CD14-positive monocyte (primary cell): ENCODE data around the gene LTBP1. TPM values are rescaled to one million over a fixed set of nuclear protein-coding genes. Genes with fewer than 3 reads are reported as not detected.

Experiments
- DNase-seq, 3 donors: peaks; one replicate each; pipeline ENCODE4 v3.0.0-alpha.2; 2011 to 2022
- H2AFZ ChIP-seq: 2 replicates; pipeline ENCODE4 v1.6.0; 2012; ENCODE audit warnings: mild to moderate bottlenecking, low read depth, low read length, inconsistent platforms; ENCODE audit not compliant: insufficient read depth, poor library complexity, severe bottlenecking
- H3K27ac ChIP-seq, 2 donors: 1 replicate in 1 of 2; 2 replicates in 1 of 2; pipeline ENCODE4 v1.5.1; 2012 to 2013; ENCODE audit warnings: low read length in 2 of 2, control low read depth in 1 of 2, inconsistent platforms in 1 of 2, low read depth in 1 of 2, mild to moderate bottlenecking in 1 of 2
- H3K27me3 ChIP-seq, 2 donors: one replicate each; pipeline versions ENCODE4 v1.6.0 to v1.6.1; 2011 to 2013; ENCODE audit warnings: low read length in 2 of 2; ENCODE audit not compliant: control insufficient read depth in 2 of 2, insufficient read depth in 2 of 2
- H3K36me3 ChIP-seq, 2 donors: replicated peaks in 1 of 2; 1 replicate in 1 of 2; 2 replicates in 1 of 2; pipeline versions ENCODE4 v1.5.1 to v1.6.1; 2012 to 2013; ENCODE audit warnings: low read length in 2 of 2, control low read depth in 1 of 2, inconsistent platforms in 1 of 2, mild to moderate bottlenecking in 1 of 2; ENCODE audit not compliant: insufficient read depth in 2 of 2, control insufficient read depth in 1 of 2
- H3K4me1 ChIP-seq, 2 donors: 1 replicate in 1 of 2; 2 replicates in 1 of 2; pipeline versions ENCODE4 v1.5.1 to v1.6.1; 2012 to 2013; ENCODE audit warnings: low read length in 2 of 2, control low read depth in 1 of 2, inconsistent platforms in 1 of 2, mild to moderate bottlenecking in 1 of 2, moderate library complexity in 1 of 2; ENCODE audit not compliant: insufficient read depth in 2 of 2, control insufficient read depth in 1 of 2
- H3K4me2 ChIP-seq: replicated peaks from 2 replicates; pipeline ENCODE3; 2012; ENCODE audit warnings: low read length, moderate library complexity, mild to moderate bottlenecking; ENCODE audit not compliant: poor library complexity, severe bottlenecking; ENCODE audit errors: extremely low read depth
- H3K4me3 ChIP-seq, 3 experiments: fragments of 200-600 bp in 1 of 3; sonication (generic) in 1 of 3; replicated peaks in 1 of 3; 1 replicate in 2 of 3; 2 replicates in 1 of 3; pipeline ENCODE4 v1.5.1; 2011 to 2013; ENCODE audit warnings: low read length in 3 of 3, mild to moderate bottlenecking in 3 of 3, control low read depth in 2 of 3, low read depth in 2 of 3, inconsistent platforms in 1 of 3, moderate library complexity in 1 of 3
- H3K79me2 ChIP-seq: 2 replicates; pipeline ENCODE4 v1.6.0; 2012; ENCODE audit warnings: mild to moderate bottlenecking, control low read depth, inconsistent platforms, low read length, moderate library complexity; ENCODE audit not compliant: insufficient read depth
- H3K9ac ChIP-seq: 2 replicates; pipeline ENCODE4 v1.6.0; 2017; ENCODE audit warnings: low read length, mild to moderate bottlenecking; ENCODE audit not compliant: insufficient read depth, poor library complexity, severe bottlenecking
- H3K9me3 ChIP-seq, 2 donors: replicated peaks in 1 of 2; 1 replicate in 1 of 2; 2 replicates in 1 of 2; pipeline versions ENCODE4 v1.5.1 to v1.6.1; 2012 to 2013; ENCODE audit warnings: low read length in 2 of 2, control low read depth in 1 of 2; ENCODE audit not compliant: control insufficient read depth in 1 of 2, insufficient read depth in 1 of 2
- H4K20me1 ChIP-seq: 2 replicates; pipeline ENCODE4 v1.6.0; 2012; ENCODE audit warnings: mild to moderate bottlenecking, low read length, control low read depth, moderate library complexity; ENCODE audit not compliant: insufficient read depth
- H3K27ac Mint-ChIP-seq, 7 donors: one replicate each; pipeline ENCODE4 v1.8.0; 2020; ENCODE audit warnings: mild to moderate bottlenecking in 7 of 7, mixed read lengths in 7 of 7, moderate library complexity in 6 of 7, inconsistent platforms in 2 of 7
- H3K27me3 Mint-ChIP-seq, 3 donors: one replicate each; pipeline ENCODE4 v1.8.0; 2021 to 2022; ENCODE audit warnings: low read depth in 3 of 3, mild to moderate bottlenecking in 3 of 3, mixed read lengths in 3 of 3, moderate library complexity in 3 of 3, inconsistent platforms in 1 of 3
- H3K36me3 Mint-ChIP-seq, 2 donors: one replicate each; pipeline ENCODE4 v1.8.0; 2020; ENCODE audit warnings: mixed read lengths in 2 of 2, inconsistent platforms in 1 of 2, mild to moderate bottlenecking in 1 of 2
- H3K4me1 Mint-ChIP-seq: one replicate; pipeline ENCODE4 v1.8.0; 2020; ENCODE audit warnings: mild to moderate bottlenecking, mixed read lengths
- H3K4me3 Mint-ChIP-seq, 2 donors: one replicate each; pipeline ENCODE4 v1.8.0; 2020; ENCODE audit warnings: mild to moderate bottlenecking in 2 of 2, mixed read lengths in 2 of 2, moderate library complexity in 1 of 2
- H3K9me3 Mint-ChIP-seq, 7 donors: one replicate each; pipeline ENCODE4 v1.8.0; 2020 to 2022; ENCODE audit warnings: mixed read lengths in 7 of 7, mild to moderate bottlenecking in 6 of 7, moderate library complexity in 6 of 7, inconsistent platforms in 2 of 7
- WGBS: methylation state at CpG from one replicate; pipeline ENCODE4 v1.1.5; 2013; ENCODE audit warnings: missing lambda C conversion rate; ENCODE audit not compliant: insufficient coverage; 5-methylcytosine and 5-hydroxymethylcytosine counted together
- intact Hi-C, 2 donors: fragments of 100-400 bp; cut with micrococcal nuclease; formaldehyde crosslinking; loops; one replicate each; pipeline versions ENCODE4 v1.15.0 to v1.15.1; 2023
- polyA plus RNA-seq, 3 donors: library from polyadenylated mRNA; depleted of rRNA in 1 of 3; unstranded in 2 of 3; stranded (reverse) in 1 of 3; fragments of 300-500 nt in 2 of 3; fragments of >200 nt in 1 of 3; fragmentation: Illumina TruSeq in 2 of 3; gene quantifications; 1 replicate in 2 of 3; 2 replicates in 1 of 3; pipeline ENCODE4 v1.2.3, GENCODE V29; 2012 to 2021
- TF ChIP-seq, protein P1 (sequence below): fragments of 200-600 bp; IDR thresholded peaks from one replicate; pipeline ENCODE4 v1.8.0; 2022; ENCODE audit warnings: antibody characterized with exemption, mild to moderate bottlenecking

Gene LTBP1
- polyA plus RNA-seq, 3 donors, result 0.18 to 0.24 TPM; not detected in 1

- Mint-ChIP-seq H3K27me3 (peaks cover 11 to 27% (median 22%) of the 10 kb centered on the region in 3 donors), H3K4me3 (no peak overlapping the region)
- peaks cover 19 to 26% of the 10 kb centered on the region in 2 donors for H3K27me3 ChIP-seq
Measured at GRCh38 chr2:32958821-32959220, 12.1 kb downstream of the LTBP1 start.

DNA sequence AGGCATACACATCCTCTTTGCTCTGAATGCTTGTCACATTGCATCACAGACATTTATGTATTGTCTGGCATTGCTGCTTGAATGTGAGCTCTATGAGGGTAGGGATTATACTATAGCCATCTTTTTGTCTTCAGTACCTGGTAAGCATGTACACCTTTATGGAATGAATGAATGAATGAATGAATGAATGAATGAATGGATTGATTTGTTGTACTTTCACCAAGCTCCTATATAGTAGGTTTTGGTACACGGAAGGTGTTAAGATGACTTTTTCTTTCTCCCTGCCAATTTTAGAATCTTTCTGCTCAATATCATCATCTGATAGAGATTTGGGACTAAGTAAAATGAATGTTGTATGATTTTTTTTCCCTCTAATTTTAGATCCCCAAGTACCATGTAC is 13.5 kb downstream of the LTBP1 start:
- Mint-ChIP-seq H3K9me3 (peaks cover 0 to 3% (median 1%) of the 10 kb centered on the region in 7 donors), H3K4me3 (no peak overlapping the region), H3K36me3 (no peaks in the 10 kb centered on the region), H3K4me1 (no peaks in the 10 kb centered on the region), H3K27ac (no peak overlapping the region), H3K27me3 (peaks cover 2 to 17% (median 14%) of the 10 kb centered on the region in 3 donors)
- TF ChIP-seq, protein P1, sequence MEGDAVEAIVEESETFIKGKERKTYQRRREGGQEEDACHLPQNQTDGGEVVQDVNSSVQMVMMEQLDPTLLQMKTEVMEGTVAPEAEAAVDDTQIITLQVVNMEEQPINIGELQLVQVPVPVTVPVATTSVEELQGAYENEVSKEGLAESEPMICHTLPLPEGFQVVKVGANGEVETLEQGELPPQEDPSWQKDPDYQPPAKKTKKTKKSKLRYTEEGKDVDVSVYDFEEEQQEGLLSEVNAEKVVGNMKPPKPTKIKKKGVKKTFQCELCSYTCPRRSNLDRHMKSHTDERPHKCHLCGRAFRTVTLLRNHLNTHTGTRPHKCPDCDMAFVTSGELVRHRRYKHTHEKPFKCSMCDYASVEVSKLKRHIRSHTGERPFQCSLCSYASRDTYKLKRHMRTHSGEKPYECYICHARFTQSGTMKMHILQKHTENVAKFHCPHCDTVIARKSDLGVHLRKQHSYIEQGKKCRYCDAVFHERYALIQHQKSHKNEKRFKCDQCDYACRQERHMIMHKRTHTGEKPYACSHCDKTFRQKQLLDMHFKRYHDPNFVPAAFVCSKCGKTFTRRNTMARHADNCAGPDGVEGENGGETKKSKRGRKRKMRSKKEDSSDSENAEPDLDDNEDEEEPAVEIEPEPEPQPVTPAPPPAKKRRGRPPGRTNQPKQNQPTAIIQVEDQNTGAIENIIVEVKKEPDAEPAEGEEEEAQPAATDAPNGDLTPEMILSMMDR, result no peak
- Histone ChIP-seq H3K4me2 (no peak overlapping the region), H4K20me1 (no peaks in the 10 kb centered on the region), H3K27ac (no peak overlapping the region), H3K36me3 (no peaks in the 10 kb centered on the region), H3K9ac (no peak overlapping the region), H3K9me3 (no peaks in the 10 kb centered on the region), H3K4me3 (no peak overlapping the region), H2AFZ (no peak overlapping the region), H3K27me3 (peaks cover 12 to 23% of the 10 kb centered on the region in 2 donors), H3K4me1 (no peaks in the 10 kb centered on the region), H3K79me2 (no peaks in the 10 kb centered on the region)
- no peak for DNase-seq
- WGBS, result no CpG with 5 or more reads among the region's 1 CpG
- intact Hi-C loops, result no loop called here

More at GRCh38 chr2:32958821-32959220, 12.1 kb downstream of the LTBP1 start:
- H3K4me3 ChIP-seq, result no peak overlapping the region
- no peak overlapping the region for H3K27ac Mint-ChIP-seq
- no peak overlapping the region for H3K27ac ChIP-seq
- H3K9ac ChIP-seq, result no peak overlapping the region
- DNase-seq, result no peak
- no peak overlapping the region for H2AFZ ChIP-seq
- no peak overlapping the region for H3K4me2 ChIP-seq
- H3K79me2 ChIP-seq, result no peaks in the 10 kb centered on the region
- no peaks in the 10 kb centered on the region for H3K36me3 ChIP-seq
- no peaks in the 10 kb centered on the region for H4K20me1 ChIP-seq
- H3K9me3 ChIP-seq, result no peaks in the 10 kb centered on the region
- no peaks in the 10 kb centered on the region for H3K4me1 ChIP-seq
- TF ChIP-seq, protein P1, result no peak
- H3K4me1 Mint-ChIP-seq, result no peaks in the 10 kb centered on the region
- H3K36me3 Mint-ChIP-seq, result no peaks in the 10 kb centered on the region
- intact Hi-C loops, result no loop called here
- peaks cover 0 to 3% (median 0%) of the 10 kb centered on the region in 7 donors for H3K9me3 Mint-ChIP-seq
